ENCODE results near the gene FGGY.
"Not testable (repeated sequence)": the region's sequence is repeated elsewhere in the genome, so short reads cannot be mapped to it uniquely, and the experiment has no call there.

FGGY gene

DNA sequence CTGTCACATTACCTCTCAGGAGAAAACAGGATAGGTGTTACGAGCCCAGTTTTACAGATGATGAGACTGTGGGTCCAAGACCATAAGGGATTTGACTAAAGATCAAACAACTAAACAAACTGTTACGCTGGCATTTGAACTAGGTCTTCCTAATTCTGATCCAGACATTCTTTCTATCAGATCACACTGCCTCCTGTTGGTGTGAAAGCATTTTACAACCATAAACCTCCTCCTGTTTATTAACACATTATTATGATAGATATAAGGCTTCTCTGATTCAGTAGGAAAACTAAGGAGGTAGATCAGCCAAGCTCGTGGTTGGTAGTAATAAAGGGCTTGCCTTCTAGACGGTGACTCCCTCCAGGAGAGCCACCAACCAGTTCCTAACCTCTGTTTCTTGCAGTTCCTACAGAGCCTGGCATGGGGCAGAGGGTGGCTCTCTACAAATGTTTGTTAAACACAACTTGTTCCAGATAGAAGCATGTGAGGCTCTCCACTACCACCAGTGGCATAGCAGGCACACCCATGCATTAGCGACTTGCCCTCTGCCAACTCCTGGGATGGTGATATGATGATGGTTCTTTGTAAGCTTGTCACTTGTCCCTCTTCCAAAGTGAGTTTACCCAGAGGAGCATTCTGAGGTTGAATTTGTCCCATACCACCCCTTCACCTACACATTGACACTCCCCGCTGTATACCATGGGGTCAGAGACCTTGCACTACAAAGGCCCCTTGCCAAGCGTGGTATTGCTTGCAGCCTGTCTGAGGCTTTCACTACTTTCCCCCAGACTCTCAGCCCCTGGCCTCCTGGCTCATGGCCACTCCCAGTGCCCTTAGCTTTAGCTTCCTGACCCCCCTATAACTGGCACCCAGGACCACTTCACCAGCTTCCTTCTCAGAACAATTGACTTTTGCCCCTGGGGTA lies 421.4 kb downstream of the FGGY start:
- Histone ChIP-seq H3K9me3 (ENCODE audit: insufficient read depth, low read depth, low read length) (no peaks in the 10 kb centered on the region), H3K27ac (ENCODE audit: low read length) (no peak overlapping the region), H3K4me1 (ENCODE audit: insufficient read depth, low read length) (no peaks in the 10 kb centered on the region), H3K9ac (ENCODE audit: low read depth, low read length) (no peak overlapping the region), H3K4me3 (ENCODE audit: low read length) (no peak overlapping the region), H3K27me3 (ENCODE audit: insufficient read depth, low read length) (no peaks in the 10 kb centered on the region), H3K36me3 (ENCODE audit: insufficient read depth, low read depth, low read length) (no peaks in the 10 kb centered on the region)

DNA sequence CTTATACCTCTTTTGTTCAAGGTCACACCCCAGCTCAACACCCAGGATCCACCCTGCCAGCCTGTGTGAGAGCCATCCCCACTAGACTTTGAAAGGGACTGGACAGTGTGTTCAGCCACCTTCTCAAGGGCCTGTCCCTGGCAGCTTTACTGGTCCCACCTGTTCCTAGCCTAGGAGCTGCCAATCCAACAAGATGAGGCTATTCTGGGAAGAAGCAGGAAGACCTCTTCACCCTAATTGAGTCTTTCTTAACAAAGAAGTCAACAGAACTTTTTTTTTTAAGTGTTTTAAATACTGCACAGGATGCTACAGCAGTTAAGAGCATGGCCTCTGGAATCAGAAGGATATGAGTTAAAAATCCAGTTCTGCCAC lies 422.1 kb downstream of the FGGY start:
- no peaks in the 10 kb centered on the region for H3K4me1 ChIP-seq (ENCODE audit: insufficient read depth, low read length)
- H3K4me3 ChIP-seq (ENCODE audit: low read length): no peak overlapping the region
- H3K9me3 ChIP-seq (ENCODE audit: insufficient read depth, low read depth, low read length): no peaks in the 10 kb centered on the region
- no peaks in the 10 kb centered on the region for H3K36me3 ChIP-seq (ENCODE audit: insufficient read depth, low read depth, low read length)
- H3K27me3 ChIP-seq (ENCODE audit: insufficient read depth, low read length): no peaks in the 10 kb centered on the region
- H3K27ac ChIP-seq (ENCODE audit: low read length): no peak overlapping the region
- no peak overlapping the region for H3K9ac ChIP-seq (ENCODE audit: low read depth, low read length)

DNA sequence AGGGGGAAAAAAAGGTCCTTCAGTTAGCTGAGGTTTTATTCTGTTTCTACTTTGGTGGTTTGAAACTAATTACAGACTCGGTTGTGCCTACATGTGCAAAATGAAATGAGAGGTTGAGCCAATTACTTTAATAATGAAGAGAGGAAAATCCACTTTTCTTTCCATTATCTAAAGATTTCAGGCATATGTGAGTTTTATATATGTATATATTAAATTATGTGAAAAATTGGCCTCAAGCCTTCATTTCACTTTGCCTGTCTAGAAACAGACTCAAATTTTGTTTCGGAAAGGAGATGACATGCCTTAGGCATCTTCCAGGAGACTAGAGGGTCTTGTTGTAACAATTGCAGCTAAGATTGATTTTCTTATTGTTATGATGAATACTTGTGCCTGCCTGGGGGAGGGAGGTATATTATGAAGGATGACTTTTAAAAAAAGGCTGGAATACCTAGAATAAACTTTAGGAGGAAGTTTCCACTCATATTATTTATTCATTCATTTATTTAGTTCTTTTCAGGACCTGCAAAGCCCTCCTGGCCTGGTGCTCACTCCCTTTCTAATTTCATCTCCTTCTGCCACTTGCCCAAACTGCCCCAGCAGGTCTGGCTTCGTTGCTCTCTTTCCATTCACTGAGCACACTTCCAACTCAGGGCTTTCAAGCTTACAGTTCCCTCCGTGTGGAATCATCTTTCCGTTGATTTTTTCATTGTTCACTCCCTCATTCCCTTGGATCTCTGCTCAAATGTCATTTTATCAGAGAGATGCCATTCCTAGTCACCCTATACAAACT lies 423.6 kb downstream of the FGGY start:
- H3K27ac ChIP-seq (ENCODE audit: low read length): no peak overlapping the region
- no peak overlapping the region for H3K9ac ChIP-seq (ENCODE audit: low read depth, low read length)
- H3K4me1 ChIP-seq (ENCODE audit: insufficient read depth, low read length): no peaks in the 10 kb centered on the region
- H3K36me3 ChIP-seq (ENCODE audit: insufficient read depth, low read depth, low read length): no peaks in the 10 kb centered on the region
- no peaks in the 10 kb centered on the region for H3K27me3 ChIP-seq (ENCODE audit: insufficient read depth, low read length)
- no peak overlapping the region for H3K4me3 ChIP-seq (ENCODE audit: low read length)
- no peaks in the 10 kb centered on the region for H3K9me3 ChIP-seq (ENCODE audit: insufficient read depth, low read depth, low read length)

DNA sequence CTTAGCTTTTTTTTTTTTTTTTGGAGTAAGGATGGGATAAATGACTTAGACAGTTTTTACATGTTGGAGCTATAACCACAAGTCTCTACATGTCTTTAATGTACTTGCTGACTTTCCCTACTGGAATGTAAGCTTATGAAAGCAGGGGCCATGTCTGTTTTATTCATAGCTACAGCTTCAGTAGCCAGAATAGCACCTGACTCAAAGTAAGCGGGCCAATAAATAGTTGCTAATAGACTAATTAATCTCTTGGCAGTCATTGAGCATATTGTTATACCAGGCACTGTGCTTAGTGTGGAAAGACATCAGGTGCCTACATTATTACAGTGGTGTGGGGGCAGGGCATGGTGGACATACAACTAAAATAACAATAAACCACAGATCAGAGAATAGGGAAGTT lies 433.4 kb downstream of the FGGY start:
- Histone ChIP-seq H3K36me3 (ENCODE audit: insufficient read depth, low read depth, low read length) (no peaks in the 10 kb centered on the region), H3K27me3 (ENCODE audit: insufficient read depth, low read length) (no peaks in the 10 kb centered on the region), H3K4me1 (ENCODE audit: insufficient read depth, low read length) (peaks cover 5% of the 10 kb centered on the region; the same call in 1 of the 2 replicates), H3K27ac (ENCODE audit: low read length) (no peak overlapping the region), H3K9ac (ENCODE audit: low read depth, low read length) (no peak overlapping the region), H3K9me3 (ENCODE audit: insufficient read depth, low read depth, low read length) (no peaks in the 10 kb centered on the region), H3K4me3 (ENCODE audit: low read length) (no peak overlapping the region)

DNA sequence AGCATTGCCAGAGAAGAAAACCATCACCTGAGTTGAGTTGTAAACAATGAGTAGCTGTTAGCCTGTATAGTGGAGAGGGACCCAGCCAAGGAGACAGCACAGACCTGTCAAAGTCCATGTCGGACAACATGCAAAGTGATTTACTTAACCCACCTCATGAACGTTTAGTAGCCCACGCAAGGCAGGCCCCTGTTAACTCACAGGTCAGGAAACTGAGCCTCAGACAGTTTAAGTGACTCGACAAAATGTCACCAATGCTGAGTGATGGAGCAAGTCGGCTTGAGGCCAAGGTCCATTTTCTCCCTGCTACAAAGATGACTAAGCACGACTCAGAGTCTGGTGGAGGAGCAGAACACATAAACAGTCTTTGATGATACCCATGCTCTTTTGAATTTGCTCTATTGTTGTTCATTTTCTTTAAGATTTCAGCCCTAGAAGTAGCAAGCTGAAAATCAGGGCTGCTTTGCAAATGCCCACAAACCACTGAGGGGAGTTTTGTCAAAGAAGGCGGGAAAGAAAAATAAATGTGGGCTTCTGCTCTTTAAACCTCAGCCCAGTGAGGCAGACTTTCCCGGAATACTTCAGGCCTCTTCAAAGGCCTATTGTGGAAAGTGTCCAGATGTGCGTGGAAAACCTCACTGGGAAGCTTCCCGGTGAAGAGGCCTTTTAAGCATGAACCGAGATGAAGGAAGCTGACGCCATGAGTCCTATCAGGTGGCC lies 434.0 kb downstream of the FGGY start:
- Histone ChIP-seq H3K27me3 (ENCODE audit: insufficient read depth, low read length) (no peaks in the 10 kb centered on the region), H3K27ac (ENCODE audit: low read length) (no peak overlapping the region)

DNA sequence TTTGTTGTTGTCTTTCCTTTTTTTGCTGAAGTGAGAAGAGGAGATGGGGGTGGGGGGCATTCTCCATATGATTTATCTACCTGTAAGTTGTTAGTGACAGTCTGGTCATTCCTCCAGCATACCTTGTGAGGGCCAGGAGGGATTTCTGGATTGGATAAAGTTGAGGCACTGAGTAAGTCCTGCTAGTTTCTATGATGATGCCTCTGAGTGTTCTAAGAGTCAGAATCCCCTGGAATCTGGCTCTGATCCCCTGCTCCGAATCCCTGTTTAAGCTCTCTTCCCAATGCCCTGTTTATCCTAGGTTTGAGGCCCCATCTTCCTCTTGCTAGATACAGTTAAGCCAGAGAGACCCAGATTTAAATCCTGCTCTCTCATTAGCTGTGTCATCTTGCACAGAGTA lies 434.7 kb downstream of the FGGY start:
- H3K36me3 ChIP-seq (ENCODE audit: insufficient read depth, low read depth, low read length): no peaks in the 10 kb centered on the region
- H3K27ac ChIP-seq (ENCODE audit: low read length): no peak overlapping the region
- H3K4me1 ChIP-seq (ENCODE audit: insufficient read depth, low read length): peaks cover 5% of the 10 kb centered on the region; the same call in 1 of the 2 replicates
- H3K4me3 ChIP-seq (ENCODE audit: low read length): no peak overlapping the region
- H3K9me3 ChIP-seq (ENCODE audit: insufficient read depth, low read depth, low read length): peaks cover 7% of the 10 kb centered on the region
- H3K27me3 ChIP-seq (ENCODE audit: insufficient read depth, low read length): no peaks in the 10 kb centered on the region
- no peak overlapping the region for H3K9ac ChIP-seq (ENCODE audit: low read depth, low read length)

More for the DNA sequence above, 434.0 kb downstream of the FGGY start:
- Histone ChIP-seq H3K4me1 (ENCODE audit: insufficient read depth, low read length) (peaks cover 5% of the 10 kb centered on the region; the same call in 1 of the 2 replicates), H3K4me3 (ENCODE audit: low read length) (no peak overlapping the region), H3K36me3 (ENCODE audit: insufficient read depth, low read depth, low read length) (no peaks in the 10 kb centered on the region), H3K9ac (ENCODE audit: low read depth, low read length) (no peak overlapping the region), H3K9me3 (ENCODE audit: insufficient read depth, low read depth, low read length) (peaks cover under 1% of the 10 kb centered on the region; the same call in 1 of the 2 replicates)

DNA sequence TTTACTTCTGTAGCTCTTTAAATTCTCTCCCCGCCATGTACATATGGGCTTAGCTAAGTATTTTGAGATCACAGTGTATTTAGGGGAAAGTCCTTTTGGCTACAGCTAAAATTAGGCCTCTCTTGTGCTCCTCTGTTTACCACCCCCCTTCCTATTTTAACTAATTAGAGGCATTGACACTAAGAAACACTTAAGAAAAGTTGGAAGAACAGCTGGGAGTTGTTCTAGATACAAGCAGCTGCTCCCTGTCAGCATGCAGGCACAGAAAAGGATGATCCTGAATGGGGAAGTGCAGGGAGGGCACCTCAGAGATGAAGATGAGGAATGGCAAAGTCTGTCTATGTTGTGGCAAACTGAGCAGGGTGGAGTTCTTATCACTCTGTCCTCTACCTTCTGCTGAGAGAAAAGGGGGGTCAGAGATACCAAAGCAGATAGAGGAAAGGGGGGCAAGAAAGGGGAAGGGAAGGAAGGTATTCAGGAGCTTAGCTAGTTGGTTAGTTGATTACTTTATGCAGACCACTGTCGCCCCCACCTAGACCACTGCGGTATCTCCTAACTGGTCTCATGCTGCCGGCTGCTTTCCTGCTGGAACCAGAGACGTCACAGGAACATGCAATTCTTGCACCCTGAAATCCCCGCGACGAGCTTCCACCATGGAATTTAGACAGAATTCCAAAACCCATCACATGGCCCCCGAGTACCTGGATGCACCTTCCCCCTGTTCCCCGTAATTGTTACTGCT lies 435.5 kb downstream of the FGGY start:
- Histone ChIP-seq H3K9ac (ENCODE audit: low read depth, low read length) (no peak overlapping the region), H3K4me1 (ENCODE audit: insufficient read depth, low read length) (peaks cover 5% of the 10 kb centered on the region; the same call in 1 of the 2 replicates), H3K27ac (ENCODE audit: low read length) (no peak overlapping the region), H3K4me3 (ENCODE audit: low read length) (no peak overlapping the region), H3K36me3 (ENCODE audit: insufficient read depth, low read depth, low read length) (no peaks in the 10 kb centered on the region), H3K27me3 (ENCODE audit: insufficient read depth, low read length) (no peaks in the 10 kb centered on the region), H3K9me3 (ENCODE audit: insufficient read depth, low read depth, low read length) (peaks cover 15% of the 10 kb centered on the region)

DNA sequence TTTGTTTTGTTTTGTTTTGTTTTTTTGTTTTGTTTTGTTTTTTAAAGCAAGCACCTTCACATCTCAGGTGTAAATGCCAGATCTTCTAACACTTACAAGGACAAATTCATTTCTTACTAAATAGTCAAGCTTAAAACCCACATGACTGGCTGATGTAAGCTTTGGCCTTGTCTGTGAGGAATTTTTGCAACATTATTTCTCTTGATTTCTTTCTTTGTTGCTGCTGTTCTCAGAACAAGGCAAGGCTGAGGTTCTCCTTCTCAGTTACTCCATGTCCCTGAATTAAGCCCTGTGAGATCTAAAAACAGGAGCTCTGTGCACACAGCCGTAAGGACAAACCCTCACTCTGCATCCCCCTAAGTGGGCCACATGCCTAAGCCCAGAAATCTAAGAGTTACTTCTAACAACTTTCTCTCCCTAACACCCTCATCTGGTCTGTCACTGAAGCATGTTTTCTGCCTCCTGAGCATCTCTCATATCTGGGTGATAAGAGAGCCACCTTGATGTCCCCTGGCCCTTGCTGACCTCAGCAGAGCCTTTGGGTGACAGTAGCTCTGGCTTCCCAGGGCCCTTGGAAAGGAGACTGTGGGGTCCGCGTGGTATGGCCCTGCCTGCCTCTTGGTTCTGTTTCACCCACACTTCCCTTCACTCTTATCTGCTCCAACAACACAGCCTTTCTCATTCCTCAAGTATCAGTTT lies 436.7 kb downstream of the FGGY start:
- Histone ChIP-seq H3K36me3 (ENCODE audit: insufficient read depth, low read depth, low read length) (no peaks in the 10 kb centered on the region), H3K9me3 (ENCODE audit: insufficient read depth, low read depth, low read length) (peaks cover 15% of the 10 kb centered on the region), H3K4me1 (ENCODE audit: insufficient read depth, low read length) (peaks cover 5% of the 10 kb centered on the region; the same call in 1 of the 2 replicates), H3K9ac (ENCODE audit: low read depth, low read length) (no peak overlapping the region), H3K27ac (ENCODE audit: low read length) (no peak overlapping the region), H3K4me3 (ENCODE audit: low read length) (no peak overlapping the region), H3K27me3 (ENCODE audit: insufficient read depth, low read length) (no peaks in the 10 kb centered on the region)

DNA sequence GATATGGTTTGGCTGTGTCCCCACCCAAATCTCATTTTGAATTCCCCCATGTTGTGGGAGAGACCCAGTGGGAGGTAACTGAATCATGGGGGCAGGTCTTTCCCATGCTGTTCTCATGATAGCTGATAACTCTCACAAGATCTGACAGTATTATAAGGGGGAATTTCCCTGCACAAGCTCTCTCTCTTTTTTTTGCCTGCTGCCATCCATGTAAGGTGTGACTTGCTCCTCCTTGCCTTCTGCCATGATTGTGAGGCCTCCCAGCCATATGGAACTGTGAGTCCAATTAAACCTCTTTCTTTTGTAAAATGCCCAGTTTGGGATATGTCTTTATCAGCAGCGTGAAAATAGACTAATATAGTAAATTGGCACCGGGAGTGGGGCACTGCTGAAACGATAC lies 439.0 kb downstream of the FGGY start:
- not testable (repeated sequence) for H3K27me3 ChIP-seq (ENCODE audit: insufficient read depth, low read length); H3K4me1 ChIP-seq (ENCODE audit: insufficient read depth, low read length); H3K9ac ChIP-seq (ENCODE audit: low read depth, low read length); H3K27ac ChIP-seq (ENCODE audit: low read length); H3K4me3 ChIP-seq (ENCODE audit: low read length); H3K36me3 ChIP-seq (ENCODE audit: insufficient read depth, low read depth, low read length)
- peaks cover 15% of the 10 kb centered on the region for H3K9me3 ChIP-seq (ENCODE audit: insufficient read depth, low read depth, low read length)

DNA sequence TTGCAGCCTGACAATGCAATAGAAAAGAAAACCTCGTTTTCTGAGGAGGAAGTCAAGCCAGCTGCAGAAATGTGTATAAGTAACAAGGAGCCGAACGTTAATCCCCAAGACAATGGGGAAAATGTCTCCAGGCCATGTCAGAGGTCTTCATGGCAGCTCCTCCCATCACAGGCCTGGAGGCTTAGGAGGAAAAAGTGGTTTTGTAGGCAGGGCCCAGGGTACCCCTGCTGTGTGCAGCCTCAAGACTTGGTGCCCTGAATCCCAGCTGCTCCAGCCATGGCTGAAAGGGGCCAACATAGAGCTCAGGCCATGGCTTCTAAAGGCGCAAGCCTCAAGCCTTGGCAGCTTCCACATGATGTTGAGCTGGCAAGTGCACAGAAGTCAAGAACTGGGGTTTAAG lies 439.9 kb downstream of the FGGY start:
- Histone ChIP-seq H3K4me1 (ENCODE audit: insufficient read depth, low read length) (no peaks in the 10 kb centered on the region), H3K9ac (ENCODE audit: low read depth, low read length) (no peak overlapping the region), H3K27me3 (ENCODE audit: insufficient read depth, low read length) (no peaks in the 10 kb centered on the region), H3K4me3 (ENCODE audit: low read length) (no peak overlapping the region), H3K9me3 (ENCODE audit: insufficient read depth, low read depth, low read length) (peaks cover 15% of the 10 kb centered on the region), H3K27ac (ENCODE audit: low read length) (no peak overlapping the region), H3K36me3 (ENCODE audit: insufficient read depth, low read depth, low read length) (no peaks in the 10 kb centered on the region)

All from iPS-20b (cell line).